NCI-H2227 (cell line): ENCODE measurements around the gene ZNF543.
"Not testable (repeated sequence)": the region's sequence is repeated elsewhere in the genome, so short reads cannot be mapped to it uniquely, and the experiment has no call there.

Experiments
- DNase-seq: peaks from one replicate; lab custom pipeline; 2025; ENCODE audit not compliant: unreplicated experiment; lab: John Stamatoyannopoulos, UW

ZNF543 gene

DNA sequence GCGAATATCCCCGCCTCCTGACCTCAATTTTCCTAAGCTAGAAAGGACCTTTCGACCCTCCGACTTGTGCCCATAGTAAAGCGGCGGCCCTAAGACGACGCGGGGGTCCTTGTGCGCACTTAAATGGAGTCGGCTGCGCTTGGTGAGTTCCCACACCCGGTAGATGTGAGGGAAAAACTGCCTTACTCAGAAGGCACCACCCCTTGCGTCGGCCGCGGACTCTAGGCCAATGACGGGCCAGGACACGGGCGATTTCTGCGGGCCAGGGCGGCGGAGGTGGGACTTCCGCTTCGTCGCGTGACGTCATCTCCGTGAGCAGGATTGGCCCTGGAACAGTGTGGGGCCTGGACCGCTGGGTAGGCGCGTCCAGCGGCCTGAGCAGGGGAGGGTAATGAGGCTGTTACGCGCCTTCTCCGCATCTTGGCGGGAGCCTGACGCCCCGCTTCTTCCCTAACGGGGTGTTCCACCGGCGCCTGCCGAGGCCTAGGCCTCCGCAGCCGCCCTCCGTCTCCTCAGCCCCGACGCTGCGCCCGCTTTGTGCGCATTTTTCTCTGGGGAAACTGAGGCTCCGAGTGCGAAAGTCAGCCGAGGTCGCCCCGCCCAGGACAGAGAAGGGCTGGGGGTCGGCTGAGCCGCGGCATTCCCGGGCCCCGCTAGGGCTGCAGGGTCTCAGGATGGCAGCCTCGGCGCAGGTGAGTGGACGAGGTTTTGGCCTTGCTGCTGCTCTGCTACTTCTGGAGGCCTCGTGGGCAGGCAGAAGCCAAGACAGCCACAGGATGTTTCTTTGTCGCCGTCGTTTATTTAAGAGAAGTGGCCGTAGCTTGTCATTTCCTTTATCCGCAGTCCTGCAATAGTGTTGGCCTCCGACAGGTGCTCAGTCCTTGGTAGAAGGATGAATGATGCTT, at the start of gene ZNF543:
Gene ZNF543, plus strand, starts transcription at position 293 of the 905 bp plus-strand sequence. Its CDS starts 382 bp downstream, at position 675.
- DNase-seq = peak; percentile 100

DNA sequence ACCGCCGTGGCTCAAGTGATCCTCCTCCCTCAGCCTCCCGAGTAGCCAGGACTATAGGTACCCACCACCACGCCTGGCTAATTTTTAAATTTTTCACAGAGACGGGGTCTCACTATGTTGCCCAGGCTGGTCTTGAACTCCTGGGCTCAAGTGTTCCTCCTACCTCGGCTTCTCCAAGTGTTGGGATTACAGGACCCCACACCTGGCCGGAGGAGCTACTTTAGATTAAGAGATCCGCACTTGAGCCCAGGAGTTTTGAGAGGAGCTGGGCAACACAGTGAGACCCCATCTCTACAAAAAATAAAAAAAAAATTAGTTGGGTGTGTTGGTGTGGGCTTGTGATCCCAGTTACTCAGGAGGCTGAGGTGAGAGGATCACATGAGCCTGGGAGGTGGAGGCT, 49.0 kb upstream of the ZNF543 start:
- DNase-seq = no peak

DNA sequence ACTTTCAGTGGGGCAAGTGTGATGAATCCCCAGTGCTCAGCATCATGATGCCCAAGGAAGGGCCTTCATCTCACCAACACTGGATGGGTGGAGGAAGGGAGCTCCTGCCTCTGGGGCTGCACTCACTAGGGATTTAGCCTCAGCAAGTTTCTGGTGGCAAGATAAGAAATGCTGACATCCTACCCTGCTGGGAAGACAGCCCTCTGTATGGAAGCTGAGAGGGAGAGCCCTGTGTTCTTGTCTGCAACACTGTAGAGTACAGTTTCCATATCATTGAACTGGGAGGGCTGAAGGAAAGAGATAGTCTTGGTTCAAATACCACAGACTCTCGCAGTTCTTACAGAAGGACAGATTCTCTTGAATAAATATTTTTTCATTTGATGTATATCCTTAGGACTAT, 47.3 kb upstream of the ZNF543 start:
- no peak for DNase-seq

DNA sequence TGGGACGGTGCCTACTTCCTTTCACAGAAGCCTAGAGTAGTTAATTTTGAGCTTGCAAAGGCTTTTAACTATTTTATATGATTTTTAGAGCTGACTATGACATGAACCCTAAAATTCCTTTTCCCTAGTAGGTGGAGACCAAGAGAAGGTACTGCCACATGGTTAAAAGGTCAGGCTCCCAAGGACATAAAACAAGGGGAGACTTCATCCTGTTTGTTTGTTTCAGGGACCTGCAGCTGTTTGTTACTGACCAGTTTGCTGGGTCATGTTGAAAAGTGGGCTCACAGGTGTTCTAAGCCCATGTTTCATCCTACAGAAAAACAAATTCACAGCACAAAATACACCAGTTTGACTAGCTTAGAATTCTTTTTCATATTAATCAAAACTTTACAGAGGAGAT, 43.8 kb upstream of the ZNF543 start:
- DNase-seq = no peak

DNA sequence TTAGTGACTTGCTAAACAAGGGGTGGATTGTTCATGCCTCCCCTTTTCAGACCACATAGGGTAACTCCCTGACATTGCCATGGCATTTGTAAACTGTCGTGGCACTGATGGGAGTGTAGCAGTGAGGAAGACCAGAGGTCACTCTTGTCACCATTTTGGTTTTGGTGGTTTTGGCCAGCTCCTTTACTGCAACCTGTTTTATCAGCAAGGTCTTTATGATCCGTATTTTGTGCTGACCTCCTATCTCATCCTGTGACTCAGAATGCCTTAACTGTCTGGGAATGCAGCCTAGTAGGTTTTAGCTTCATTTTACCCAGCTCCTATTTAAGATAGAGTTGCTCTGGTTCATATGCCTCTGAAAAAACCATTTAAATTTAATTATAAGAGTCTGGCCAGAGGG, 41.8 kb upstream of the ZNF543 start:
- not testable (repeated sequence) for DNase-seq

DNA sequence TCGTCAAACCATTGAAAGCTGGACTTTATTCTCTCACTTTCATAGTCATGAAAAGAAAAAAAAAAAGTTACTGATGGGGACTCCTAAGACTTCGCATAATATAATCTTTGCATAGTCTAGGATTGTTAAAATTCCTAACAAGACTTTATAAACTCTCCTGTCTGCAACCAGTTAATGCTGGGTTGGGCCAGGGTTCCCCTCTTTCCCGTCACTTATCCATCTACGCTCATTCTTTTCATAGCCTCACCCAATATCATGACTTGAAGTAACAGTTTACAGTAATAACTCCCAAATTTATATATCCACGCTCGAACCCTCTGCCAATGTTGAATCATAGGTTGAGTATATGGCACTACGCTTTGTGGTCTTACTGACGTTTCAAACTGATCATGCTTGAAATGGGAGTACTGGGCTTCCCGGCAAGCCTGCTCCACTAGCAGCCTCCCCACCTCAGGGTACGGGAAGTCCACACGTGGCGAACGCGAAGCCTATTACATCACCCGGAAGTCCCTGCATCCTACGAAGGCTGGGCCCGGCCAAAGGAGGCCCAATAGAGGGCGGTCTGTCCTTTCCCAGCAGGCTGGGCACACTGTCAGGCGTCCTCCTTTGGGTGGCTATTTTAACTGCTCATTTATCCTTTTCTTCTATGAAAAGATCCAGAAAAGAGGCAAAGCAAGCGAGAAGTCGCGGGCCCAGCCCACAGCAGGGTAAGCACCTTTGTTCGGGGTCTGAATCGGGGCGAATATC, 40.7 kb upstream of the ZNF543 start:
- peak; percentile 99 for DNase-seq

DNA sequence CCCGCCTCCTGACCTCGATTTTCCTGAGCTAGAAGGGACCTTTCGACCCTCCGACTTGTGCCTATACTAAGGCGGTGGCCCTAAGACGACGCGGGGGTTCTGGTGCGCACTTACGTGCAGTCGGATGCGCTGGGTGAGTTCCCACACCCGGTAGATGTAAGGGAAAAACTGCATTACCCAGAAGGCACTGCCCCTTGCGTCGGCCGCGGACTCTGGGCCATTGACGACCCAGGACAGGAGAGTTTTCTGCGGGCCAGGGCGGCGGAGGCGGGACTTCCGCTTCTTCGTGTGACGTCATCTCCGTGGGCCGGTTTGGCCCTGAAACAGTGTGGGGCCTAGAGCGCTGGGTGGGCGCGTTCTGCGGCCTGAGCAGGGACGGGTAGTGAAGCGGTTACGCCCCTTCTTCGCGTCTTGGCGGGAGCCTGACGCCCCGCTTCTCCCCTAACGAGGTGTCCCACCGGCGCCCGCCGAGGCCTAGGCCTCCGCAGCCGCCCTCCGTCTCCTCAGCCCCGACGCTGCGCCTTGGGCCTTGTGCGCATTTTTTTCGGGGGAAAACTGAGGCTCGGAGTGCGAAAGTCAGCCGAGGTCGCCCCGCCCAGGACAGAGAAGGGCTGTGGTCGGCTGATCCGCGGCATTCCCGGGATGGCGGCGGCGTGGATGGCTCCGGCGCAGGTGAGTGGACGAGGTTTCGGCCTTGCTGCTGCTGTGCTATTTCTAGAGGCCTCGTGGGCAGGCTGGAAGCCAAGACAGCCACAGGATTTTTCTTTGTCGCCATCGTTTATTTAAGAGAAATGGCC, 39.9 kb upstream of the ZNF543 start, which contains the start of gene ZNF460:
Gene ZNF460, plus strand, starts transcription at position 321 of the 797 bp plus-strand sequence. Its CDS starts 322 bp downstream, at position 643.
- peak; percentile 100 for DNase-seq

DNA sequence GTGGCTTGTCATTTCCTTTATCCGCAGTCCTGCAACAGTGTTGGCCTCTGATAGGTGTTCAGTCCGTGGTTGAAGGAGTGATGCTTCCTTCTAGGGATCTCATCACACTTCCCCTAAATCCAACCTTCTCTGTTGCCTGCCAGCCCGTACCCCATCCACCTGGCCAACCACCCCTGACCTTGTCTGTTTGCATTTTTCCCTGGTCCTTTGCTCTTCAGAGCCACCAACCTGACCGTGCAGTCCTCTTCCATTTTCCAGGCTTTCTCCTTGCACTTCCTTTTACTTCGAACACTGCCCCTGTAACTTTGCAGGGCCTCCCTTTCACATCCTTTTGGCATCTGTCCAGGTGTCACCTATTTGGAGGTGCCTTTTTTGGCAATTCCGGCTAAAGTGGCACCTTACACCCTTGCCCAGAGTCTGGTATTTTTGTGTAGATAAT, 39.3 kb upstream of the ZNF543 start:
- DNase-seq = peak; percentile 44

DNA sequence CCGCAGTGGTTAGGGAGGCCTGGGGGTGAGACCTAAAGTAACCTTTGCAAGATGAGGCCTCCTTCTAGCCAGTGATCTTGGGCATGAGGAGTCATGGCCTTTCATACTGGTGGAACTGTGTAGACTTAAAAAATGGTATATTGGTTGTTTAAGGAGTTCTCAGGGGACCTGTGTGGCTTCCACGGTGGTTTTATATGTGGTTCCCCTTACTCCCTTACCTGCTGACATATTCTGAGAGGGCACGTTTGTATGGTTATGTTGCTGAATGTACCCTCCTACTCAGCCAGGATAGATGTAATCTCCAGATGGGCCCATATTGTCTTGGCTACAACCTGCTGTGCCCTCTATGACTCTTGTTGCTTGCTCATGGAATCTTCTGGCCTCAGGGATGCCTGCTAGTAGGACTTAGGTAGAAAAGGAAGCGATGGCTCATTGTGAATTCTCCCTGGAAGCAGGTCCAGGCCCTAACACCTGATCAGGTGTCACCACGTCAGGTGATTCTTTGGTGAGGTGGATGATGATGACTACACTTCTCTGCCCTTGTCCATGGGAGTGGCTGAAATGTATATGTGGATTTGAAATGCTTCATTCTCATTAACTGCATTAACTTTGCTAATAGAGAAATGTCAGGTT, 38.1 kb upstream of the ZNF543 start:
- no peak for DNase-seq

DNA sequence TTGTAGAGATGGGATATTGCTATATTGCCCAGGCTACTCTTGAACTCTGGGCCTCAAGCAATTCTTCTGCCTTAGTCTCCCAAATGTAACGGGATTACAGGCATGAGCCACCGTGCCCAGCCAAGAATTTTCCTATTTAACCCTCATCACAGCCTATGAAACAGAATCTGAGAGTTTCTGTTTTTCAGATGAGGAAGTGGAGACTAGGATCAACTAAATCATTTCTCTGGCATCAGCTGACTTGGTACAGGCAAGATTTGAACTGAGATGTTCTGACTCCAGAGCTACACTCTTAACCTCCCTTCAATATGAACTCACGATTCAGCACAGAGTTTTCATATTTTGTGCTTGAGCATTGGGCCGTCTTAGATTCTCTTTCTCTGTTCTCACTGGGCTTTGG, 31.9 kb upstream of the ZNF543 start:
- DNase-seq = no peak

DNA sequence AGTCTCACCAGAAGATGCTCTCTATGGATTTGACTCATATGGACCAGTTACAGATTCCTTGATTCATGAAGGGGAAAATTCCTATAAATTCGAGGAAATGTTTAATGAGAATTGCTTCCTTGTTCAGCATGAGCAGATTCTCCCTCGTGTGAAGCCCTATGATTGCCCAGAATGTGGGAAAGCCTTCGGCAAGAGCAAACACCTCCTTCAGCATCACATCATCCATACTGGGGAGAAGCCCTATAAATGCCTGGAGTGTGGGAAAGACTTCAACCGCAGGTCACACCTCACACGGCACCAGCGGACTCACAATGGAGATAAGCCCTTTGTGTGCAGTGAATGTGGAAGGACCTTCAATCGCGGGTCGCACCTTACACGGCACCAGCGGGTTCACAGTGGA, 29.3 kb upstream of the ZNF543 start:
- DNase-seq = no peak

DNA sequence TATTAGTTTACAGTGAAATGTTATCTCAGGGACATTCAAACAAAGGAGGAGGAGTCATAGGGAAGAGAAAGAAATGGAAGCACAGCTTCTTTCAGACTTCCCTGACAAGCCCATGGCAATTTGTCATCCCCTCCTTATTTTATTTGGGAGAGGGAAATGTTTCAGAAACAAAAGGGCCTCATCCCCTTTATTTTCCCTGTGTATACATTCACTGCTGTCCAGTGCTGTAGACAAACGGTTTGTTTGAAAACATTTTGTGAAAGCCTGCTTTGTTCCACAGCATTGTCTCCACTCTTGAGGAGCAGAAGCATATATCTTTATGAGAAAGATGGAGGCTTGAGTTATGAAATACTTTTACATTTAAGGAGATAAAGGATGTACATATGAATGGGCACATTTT, 27.7 kb upstream of the ZNF543 start:
- no peak for DNase-seq

DNA sequence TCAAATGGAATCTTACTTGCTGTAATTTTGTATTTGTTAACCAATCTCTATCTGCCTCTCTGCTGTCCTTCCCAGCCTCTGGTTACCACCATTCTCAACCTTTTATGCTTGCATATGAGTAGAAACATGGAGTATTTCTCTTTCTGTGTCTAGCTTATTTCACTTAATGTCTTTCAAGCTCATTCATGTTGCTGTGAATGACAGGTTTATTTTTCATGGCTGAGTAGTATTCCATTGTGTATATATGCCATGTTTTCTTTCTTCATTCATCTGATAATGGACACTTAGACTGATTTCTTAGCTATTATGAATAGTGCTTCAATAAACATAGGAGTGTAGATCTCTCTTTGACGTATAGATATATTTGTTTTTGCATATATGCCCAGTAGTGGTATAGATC, 26.6 kb upstream of the ZNF543 start:
- DNase-seq = no peak

DNA sequence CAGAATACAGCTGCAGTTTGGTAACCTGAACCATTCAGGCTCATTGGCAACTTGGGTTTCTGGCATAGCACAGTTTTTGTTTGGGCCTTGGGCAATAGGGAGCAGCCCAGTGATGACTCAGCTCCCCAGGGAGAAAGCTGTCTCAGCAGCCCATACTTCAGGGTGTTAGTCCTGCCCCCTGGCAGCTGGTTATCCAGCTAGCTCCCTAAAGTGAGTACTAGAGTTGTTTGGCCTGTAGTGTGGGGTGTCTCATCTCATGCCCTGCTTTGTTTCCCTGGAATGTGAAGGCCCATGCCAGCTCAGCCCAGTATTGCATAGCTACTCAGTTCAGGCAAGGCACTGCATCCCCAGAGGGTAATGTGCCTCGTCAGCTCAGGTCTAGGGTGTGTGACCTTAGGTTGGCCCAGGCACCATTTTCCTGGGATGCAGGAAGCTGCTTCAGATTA, 18.2 kb upstream of the ZNF543 start:
- no peak for DNase-seq

DNA sequence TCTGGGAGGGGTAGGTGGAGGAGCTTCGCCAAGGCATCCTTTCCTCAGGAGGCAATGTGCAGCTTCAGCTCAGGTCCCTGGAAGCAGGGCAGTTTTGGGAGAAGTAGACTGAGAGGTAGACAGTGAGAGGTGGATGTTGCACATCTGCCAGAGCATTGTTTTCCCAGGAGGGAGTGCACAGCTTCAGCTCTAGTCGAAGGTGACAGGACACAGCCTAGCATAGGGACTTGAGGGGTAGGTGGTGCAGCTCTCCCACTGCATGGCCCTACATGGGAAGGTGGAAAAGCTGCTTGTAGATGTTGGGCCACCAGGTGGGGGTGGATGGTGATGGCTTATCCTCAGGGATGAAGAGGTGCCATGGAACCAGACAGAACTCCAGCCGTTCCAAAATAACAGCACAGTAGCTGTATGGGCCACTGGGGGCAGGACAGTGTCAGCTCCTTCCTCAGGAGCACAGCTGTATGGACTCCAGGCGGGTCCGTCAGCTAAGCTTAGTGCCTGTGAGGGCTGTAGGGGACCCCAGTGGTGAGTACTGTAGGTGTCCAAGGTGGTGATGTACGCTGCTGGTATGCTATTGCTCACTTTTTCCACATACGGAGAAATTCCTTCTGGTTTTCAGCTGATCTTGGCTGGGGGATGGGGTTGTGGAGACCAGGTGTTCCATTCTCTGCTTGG, 17.4 kb upstream of the ZNF543 start:
- DNase-seq = no peak

DNA sequence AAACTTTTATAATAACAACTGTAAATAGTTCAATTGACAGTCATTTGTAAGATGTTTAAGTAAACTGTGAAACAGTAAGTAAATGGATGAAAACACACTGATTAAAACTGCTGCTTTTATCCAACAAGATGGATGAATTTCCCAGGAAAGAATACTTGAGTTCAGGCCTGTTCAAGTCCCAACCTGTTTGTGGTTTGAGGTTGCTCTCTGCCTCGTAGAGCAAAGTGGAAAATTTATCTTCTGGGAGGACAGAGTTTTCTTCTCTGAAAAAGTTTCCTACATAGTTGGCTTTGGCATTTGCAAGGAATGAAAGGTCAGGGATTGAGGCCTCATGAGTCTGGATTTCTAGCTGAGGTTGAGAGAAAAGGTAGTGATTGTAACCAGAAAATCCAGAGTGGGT, 15.2 kb upstream of the ZNF543 start:
- no peak for DNase-seq

DNA sequence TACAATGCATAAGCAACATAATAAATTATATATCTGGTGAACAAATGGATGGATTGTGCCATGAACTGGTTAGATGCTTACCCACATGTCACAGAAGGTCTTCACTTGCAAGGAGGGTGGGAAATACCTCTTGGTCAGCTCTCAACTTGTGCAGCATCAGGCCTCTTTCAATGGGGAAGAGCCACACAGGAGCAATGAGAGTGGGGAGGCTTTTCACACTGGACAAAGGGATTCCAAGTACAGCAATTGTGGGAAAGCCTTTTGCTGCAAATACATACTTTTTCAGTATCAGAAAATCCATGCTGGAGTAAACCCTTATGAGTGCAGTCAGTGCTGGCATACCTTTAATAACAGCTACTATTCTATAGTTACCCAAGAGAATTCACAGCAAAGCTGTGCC, 11.8 kb upstream of the ZNF543 start:
- DNase-seq = no peak

DNA sequence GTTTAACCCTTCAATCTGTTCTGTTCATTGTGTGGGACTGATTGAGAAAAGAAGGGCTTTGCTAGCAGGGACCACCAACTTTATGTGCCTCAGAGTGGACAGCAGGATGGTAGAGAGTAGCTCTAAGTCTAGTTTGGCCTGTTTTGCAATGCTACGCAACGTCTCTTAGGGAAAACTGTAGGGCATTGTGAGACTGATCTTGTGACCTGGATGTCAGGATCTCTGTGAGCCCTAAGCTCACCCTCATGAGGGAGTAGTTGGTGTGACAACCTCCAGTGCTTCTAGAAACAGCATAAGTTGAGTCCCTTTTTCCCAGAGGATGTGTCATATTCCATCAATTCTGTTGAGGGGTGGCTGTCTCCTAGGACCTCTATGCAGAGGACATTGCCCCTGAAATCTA, 9.5 kb upstream of the ZNF543 start:
- DNase-seq = no peak

DNA sequence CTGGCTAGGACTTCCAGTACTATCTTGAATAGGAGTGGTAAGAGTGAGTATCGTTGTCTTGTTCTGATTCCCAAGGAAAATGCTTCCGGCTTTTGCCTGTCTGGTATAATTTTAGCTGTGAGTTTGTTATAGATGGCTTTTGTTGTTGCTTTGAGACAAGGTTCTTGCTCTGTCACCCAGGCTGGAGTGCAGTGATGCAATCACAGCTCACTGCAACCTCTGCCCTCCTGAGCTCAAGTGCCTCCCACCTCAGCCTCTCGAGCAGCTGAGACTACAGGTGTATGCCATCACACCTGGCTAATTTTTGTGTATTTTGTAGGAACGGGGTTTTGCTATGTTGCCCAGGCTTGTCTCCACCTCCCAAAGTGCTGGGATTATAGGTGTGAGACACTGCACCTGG, 6.1 kb upstream of the ZNF543 start:
- DNase-seq = no peak

DNA sequence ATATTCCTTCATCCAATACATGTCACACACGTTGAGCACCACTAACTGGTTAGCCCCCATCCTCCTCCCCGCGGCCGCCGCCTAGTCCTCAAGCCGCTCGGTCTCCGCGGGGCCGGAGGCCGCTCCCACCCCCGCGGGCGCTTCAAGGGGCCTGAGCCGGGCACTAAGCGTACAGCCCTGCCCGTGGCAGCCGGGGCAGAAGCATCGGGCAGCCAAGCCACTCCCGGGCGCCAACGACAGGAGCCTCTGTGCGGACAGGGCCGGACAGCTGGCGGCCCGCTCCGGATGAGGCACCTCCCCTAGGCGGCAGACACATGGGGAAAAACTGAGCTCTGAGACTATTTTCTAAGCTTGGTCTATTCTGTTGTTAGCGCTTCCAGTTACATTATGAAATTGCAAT, 2.8 kb upstream of the ZNF543 start:
- DNase-seq = peak; percentile 83
